GM21717 (cell line): ENCODE data around the gene IL17C.
"Not testable (repeated sequence)": the region's sequence is repeated elsewhere in the genome, so short reads cannot be mapped to it uniquely, and the experiment has no call there.

Experiments used
- ATAC-seq: cut with Tn5 transposase; IDR thresholded peaks from one replicate; pipeline ENCODE4 v1.9.1; 2021; ENCODE audit warnings: mild to moderate bottlenecking, moderate library complexity; ENCODE audit not compliant: unreplicated experiment

Gene IL17C

DNA sequence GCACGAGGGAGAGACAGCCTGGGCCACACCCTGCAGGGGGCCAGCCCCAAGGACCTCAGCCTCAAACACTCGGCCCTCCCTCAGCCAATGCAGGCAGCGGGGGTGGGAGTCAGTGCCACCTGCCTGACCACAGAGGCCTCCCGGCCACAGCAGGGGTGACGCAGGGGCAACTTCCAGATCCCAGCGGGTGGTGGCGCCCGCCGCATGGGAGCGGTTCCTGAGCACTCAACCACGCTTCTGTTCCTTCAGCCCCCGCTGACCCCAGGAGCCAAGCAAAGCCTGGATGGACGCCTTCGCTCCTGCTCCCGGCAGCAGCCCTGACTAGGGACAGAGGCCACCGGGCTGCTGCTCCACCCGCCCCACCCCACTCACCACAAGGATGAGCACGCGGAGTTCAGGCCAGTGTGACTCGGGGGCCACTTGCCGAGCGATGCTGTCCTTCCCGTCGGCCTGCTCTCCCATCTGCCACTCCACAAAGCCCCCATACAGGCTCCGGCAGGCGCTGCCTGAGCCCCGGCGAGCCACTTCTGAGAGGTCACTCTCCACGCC is 17.4 kb downstream of the IL17C start:
- no peak for ATAC-seq

DNA sequence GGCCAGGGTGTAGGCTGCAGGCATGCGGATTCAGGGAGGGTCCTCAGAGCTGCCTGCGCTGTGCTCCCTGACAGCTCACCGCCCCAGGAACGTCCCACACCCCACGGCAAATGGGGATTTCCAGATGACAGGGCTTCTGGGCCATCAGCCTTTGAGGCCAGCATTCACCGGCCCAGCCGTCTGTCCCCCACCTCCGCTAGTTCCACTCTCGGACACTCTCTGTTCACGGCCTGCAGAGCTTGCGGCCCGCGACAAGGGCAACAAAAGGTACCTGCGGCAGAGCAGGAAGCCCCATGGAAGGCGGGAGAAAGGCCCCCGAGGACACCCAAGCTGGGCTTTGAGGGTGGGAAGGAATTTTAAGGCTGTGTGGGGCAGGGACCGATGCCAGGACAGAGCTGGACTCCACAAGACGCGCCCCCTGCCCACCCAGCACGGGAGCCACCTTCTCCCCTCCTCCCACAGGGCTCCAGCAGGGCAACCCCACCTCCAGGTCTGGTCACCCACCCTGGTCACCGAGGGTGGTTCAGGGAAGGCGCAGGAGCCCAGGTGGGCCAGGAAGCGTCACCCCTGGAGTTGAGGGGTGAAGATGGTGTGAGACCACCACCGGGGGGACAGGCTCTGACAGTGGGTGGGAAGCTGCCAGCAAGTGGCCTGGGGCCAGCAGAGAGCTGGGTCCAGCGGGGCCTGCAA is 18.1 kb downstream of the IL17C start:
- ATAC-seq, result no peak

DNA sequence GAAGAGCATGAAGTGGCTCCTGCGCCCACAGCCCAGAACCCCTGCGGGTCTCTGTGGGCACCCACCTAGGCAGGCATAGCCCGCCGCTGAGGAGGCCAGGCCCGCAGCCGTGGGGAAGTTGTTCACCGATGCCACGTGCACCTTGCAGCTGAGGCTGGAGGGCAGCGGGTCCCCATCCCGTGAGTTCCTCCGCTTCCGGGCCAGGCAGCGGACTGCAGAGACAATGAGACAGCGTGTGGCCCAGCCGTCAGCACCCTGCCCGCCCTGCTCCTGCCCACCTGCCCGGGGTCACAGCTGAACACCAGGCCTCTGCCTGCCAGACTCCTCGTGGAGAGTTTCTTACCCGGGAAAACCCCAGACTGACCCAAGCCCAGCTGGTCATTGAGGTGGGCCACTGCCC is 19.0 kb downstream of the IL17C start:
- ATAC-seq, result no peak

DNA sequence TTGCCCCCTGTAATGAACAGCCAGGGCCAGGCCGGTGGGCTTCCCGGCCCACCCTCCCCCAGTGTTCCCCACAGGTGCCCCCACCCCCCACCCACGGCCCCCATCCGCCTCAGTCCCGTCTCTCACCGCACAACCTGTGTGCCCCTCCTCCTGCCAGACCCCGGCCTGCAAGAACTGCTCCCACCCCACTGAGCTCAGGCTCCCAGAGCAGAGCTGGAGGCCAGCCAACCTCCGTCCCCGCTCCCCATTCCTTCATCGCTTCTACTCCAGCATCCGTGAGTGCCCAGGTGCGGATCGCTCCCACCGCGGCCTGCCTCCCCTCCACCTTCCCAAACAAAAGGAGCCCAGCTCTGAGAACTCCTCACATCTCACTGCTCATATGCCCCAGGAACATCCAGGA is 20.3 kb downstream of the IL17C start:
- ATAC-seq, result no peak

DNA sequence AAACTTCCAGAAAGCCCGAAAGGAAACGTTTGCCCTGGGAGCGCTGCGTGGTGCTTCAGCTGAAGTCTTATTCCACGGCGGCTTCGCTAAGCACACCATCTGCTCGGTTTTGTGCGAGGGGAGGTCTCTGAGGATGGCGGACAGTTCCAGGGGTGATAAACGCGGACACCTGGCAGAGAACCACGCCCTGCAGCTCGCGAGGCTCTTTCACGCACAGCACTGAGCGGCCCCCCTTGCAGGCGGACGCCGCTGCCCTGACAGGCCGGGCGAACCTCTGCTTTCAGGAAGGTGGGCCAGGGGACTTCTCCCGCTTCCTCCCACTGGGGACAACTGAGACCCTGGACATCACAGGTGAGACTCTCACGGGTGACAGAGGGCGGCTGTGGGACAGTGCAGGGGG is 20.8 kb downstream of the IL17C start:
- ATAC-seq, result no peak

DNA sequence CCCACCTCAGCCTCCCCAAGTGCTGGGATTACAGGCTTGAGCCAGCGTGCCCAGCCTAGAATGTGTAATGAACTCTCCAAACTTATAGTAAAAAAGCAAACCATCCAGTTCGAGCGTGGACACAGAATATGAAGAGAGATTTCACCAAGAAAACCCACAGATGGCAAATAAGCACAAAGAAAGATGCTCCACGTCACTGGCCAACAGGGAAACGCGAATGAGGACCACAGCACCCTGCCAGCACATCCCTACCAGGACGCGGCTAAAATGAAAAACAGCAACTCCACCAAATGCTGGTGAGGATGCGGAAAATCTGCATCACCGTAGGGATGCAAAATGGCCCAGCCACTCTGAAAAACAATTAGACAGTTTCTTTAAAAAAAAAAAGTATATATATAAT is 23.1 kb downstream of the IL17C start:
- ATAC-seq, result no peak

DNA sequence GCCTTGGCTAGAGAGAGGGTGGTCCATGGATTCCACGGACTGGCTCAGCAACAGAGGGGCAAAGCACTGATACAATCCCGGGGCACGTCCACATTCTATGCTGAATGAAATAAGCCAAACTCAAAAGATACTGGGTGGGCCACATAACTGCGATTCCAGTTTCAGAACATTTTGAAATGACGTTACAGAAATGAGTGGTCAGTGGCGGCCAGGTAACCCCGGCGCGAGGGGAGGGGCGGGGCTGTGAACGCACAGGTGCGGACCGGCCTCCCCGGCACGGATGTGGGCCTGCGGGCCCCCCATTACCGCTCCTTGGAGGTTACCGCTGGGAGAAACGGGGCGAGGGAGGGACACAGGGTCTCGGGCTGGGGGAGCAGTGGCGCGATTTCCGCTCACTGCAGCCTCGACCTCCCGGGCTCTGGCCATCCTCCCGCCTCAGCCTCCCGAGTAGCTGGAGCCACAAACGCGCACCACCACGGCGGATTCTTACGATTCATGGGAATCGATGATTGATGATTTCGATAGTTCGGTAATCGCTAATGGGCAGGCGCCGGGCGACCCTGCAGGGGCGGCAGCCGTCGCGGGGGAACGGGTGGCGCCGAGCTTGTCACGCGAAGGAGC is 24.0 kb downstream of the IL17C start:
- ATAC-seq, result peak; percentile 10

DNA sequence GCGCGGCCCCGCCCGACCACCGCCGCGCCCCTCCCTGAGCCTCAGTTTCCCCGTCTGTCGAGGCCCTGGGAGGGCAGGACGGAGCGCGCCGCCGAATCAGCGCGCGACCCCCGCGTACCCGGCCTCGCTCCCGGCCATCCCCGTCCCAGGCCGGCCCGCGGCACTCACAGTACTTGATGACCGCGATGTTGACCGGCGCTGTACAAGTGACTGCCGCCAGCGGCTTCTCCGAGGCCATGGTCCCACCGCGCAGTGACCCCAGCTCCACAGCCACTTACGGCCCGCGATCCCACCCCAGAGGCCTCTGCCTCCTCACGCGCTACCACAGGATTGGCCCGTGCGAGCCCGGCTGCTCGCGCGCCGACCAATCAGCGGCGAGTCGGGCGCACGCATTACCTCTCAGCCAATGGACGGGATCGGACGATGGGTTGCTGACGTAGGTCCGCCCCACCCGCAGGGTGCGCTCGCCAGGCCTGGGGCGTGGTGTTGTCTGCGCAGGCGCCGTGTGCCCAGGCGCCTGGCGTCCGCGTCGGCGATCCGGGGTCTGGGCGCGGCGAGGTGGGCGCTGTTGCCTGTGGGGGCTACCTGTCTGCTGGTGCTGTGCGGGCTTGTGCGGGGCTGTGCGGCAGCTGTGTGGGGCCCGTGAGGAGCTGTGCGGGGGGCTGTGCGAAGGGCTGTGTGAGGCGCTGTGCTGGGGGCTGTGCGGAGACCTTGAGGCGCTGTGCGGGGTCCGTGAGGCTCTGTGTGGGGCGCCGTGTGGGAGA is 24.7 kb downstream of the IL17C start, which contains the start of gene MVD:
Gene MVD (minus strand): TSS at position 249 of the 764 bp plus-strand sequence. CDS start 11 bp downstream, at position 238.
- ATAC-seq, result peak; percentile 90

DNA sequence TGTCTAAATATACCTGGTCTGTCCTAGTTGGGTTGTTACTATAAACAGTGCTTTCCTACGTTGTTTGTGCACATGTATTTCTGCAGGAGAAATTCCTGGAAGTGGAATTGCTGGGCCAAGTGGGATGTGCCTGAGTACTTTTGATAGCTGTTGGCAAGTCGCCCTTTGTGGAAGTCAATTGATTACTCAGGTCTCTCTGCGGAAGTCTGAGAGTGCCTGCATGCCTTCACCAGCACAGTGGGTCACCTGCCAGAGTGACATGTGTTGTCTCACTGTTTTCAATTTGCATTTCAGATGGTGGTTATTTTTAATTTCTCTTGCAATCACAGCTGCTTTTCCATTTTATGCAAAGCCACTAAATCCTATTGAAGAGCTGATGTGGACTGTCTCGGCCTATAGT is 26.8 kb downstream of the IL17C start:
- no peak for ATAC-seq

DNA sequence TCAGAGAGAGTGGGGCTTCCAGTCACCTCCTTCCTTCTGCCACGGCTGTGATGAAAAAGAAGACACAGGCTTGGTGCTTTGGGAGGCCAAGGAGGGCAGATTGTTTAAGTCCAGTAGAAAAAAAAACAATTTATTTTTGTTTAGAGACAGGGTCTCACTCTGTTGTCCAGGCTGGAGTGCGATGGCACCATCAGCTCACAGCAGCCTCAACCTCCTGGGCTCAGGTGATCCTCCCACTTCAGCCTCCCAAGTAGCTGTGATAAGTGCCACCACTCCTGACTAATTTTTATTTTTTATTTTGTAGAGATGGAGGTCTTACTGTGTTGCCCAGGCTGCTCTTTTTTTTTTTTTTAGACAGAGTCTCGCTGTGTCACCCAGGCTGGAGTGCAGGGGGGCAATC is 27.2 kb downstream of the IL17C start:
- no peak for ATAC-seq

DNA sequence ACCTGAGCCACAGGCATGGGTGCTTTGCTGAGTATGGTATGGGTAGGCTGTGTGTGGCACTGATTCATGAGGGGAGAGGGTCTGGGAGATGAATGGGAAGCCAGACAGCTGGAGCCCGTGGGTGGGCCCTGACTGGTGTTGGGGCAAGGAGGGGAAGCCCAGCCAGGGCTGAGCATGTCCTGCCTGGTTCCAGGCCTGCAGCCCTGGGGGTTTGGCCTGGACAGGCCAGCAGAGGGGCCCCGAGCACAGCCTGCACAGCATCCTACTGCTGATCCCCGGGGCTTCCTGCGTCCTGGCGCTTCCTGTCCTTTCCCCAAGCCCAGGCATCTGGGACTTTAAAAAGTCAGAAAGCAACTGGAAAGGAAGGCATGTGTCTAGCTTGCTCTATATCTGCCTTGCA is 29.1 kb downstream of the IL17C start:
- ATAC-seq, result no peak

DNA sequence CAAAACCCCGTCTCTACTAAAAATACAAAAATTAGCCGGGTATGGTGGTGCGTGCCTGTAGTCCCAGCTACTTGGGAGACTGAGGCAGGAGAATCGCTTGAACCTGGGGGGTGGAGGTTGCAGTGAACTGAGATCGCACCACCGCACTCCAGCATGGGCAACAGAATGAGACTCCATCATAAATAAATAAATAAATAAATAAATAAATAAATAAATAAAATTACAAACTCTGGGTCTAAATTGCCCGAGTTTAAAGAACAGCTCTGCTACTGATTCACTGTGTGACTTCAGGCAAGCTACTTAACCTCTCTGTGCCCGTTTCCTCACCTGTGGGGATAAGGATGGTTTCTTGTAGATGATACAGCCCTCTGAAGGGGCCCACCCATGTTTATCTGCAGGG is 31.1 kb downstream of the IL17C start:
- not testable (repeated sequence) for ATAC-seq

DNA sequence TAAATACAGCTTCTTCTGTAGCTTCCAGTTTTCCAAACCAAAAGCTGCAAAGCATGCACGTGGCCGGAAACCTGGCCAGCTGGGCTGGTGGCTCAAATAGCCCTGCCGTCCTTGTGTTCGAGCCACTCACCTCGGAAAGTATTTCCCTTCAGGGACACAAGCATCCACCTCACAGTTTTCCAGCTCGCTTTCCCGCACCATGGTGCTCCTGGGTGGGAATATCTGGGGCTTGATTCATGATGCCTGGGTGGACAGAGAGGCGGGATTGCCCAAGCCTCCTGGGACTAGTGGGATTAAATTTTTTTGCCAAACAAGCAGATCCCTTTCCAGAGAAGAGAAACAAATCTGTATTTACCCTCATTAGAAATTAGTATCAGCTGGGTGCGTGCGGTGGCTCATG is 31.6 kb downstream of the IL17C start:
- no peak for ATAC-seq

DNA sequence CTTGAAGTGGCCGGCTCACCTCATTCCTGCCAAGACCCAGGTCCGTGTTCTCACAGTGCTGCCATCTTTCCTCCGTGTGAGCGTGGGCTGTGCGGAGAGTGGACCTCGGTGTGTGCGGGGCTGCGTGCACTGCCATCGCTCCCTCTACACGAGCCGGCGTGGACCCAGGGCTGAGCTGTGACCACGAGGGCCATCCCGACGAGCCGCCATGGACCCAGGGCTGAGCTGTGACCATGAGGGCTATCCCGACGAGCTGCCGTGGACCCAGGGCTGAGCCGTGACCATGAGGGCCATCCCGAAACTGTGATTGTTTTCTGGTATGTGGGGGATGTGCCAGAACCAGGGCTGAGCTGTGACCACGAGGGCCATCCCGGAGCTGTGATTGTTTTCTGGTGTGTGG is 33.4 kb downstream of the IL17C start:
- ATAC-seq, result no peak

DNA sequence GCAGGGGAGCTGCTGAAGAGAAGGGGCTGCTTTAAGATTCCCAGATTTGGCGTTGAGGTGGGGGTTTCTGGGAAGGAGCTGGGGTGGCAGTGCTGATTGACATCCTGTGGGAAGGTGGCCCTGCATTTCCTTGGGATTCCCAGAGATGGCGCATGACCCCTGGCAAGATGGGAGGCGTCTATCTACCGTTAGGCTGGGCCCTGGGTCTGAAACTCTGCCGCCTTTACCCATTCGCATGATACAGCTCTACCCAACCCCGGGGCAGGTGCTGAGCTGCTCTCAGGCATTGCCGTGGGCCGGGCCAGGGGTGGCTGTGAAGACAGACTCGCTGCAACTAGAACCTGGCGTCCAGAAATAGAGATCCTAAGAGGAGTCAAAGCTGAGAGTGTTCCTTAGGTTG is 34.4 kb downstream of the IL17C start:
- ATAC-seq, result no peak

DNA sequence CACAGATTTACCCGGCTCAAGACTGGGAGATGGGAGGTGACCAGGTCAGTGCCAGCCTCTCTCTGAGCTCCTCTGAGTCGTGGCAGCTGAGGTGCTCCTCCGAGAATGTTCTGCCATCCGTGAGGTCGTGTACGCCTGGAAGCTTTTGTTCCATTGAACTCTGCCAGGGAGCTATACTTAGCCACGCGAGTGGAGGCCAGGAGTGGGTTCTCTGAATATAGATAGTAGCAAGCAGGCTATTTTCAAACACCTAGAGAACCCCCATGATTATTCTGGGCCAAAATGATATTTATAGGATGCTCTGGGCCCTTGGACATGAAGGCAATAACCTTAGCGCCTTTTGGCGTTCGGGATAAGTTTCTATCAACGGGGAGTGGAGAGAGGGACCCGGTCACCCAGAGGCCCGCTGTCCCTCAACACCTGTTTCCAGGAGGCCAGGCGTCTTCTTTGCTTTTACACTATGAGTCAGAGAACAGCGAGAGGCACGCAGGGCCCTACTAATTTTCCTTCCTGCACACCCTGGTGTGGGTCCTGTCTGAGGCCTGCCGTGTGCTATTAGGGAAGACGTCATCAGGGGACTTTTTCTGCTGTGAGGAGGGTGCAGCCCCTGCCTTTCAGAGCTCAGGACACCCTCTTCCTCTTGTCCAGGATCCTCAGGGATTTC is 35.5 kb downstream of the IL17C start:
- peak; percentile 53 for ATAC-seq

DNA sequence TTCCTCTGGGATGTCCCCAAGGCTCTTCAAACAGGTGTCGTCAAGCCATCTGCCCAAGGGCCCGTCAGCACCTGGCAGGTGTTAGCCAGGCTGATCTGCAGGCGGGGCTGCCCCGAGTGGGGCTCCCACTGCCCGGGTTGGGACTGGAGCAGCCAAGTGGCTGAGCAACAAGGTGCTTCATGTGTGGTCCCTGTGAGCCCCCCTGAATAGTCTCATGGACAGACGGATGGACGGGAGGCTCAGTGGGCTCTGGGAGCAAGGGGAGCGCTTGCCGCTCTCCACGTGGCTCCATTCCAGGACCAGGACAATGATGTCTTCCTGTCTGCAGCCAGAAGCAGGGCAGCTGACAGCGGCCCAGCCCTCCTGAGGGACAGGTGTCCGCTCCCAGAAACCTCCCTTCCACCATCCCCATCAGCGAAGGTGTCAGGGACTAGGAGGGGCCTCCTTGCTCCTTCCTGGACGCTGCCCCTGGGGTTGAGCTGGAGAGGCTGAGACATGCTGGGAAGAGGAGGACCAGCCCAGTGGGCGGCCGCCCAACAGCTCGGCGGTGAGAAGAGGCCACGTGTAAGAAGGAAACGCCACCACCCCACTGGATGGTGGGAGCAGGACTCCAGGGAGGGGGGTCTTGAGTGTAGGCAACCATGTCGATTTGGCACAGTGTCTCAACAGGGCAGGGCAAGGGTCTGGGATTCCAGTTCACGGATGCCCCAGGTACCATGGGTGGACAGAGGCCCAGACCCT is 38.3 kb downstream of the IL17C start:
- ATAC-seq, result no peak

DNA sequence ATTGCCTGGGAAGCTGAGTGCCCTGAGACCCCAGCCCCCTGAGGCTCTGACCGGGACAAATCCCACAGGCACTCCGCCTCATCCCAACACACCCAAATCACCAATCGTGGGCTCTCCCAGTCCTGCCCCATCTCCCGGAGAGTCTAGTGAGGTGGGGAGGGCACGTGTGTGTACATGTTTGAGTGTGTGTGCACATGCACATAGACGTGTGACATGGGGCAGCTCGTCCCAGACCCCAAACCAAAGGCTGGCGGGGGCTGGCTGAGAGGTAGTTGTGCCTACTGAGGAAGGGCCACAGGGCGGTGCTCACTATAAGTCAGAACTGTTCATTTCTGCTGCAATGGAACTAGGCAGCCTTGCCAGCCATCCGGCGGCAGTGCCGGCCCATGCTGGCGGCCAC is 39.3 kb downstream of the IL17C start:
- no peak for ATAC-seq

DNA sequence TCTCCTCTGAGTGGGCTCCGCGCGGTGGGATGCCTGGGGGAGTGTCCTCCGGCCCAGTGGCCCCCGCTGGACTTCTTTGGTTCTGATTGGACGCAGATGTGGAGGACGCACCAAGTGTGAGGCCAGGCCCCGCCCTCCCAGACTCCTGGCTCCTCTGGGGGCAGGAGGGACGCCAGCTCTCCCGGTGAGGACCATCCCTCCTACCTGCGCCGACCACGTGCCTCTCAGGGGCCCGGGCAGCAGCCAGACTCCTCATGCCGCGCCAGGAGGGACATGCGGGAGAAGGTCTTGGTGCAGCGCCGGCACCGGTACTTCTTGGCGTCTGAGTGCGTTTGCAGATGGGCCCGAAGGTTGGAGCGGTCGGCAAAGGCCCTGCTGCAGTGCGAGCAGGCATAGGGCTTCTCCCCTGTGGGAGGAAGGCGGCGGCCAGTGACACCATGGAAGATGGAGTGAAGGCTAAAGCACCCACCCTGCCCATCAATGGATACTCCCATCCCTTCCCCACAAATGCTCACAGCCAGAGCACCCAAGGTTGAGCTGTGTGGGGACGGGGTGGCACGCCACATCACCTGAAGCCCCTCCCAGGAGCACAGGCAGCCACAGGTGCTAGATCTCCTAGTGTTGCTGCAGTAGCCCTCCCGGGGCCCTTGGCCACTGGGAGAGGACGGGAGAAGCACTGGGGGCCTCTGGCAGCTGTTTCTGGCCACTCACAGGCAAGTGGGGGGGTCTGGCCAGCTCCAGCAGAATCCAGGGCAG is 40.0 kb downstream of the IL17C start:
- ATAC-seq, result no peak

DNA sequence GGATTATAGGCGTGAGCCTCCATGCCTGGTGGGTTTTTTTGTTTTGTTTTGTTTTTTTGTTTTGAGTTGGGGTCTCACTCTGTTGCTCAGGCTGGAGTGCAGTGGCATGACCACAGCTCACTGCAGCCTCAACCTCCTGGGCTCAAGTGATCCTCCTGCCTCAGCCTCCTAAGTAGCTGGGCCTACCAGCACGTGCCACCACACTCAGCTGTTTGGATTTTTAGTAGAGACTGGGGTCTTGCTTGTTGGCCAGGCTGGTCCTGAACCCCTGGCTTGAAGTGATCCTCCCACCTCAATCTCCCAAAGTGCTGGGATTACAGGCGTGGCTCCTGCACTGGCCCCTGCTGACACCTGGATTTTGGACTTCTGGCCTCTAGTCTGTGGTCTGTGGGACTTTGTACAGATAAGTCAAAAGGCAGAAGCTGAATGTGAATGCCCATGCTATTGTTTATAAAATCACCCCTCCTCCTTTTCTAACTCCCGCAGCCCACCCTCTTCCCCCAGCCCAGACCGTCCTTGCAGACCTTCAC is 42.2 kb downstream of the IL17C start:
- ATAC-seq, result no peak
